ENCODE results near the gene STK33.

Gene STK33

GRCh38 chr11:8601376-8602133 is 7.5 kb upstream of the STK33 start:
- FAIRE-seq = no peak

- no peak for FAIRE-seq
Measured at GRCh38 chr11:8598506-8598905, 4.5 kb upstream of the STK33 start.

GRCh38 chr11:8597182-8597581 is 3.2 kb upstream of the STK33 start:
- FAIRE-seq = no peak

- FAIRE-seq = no peak
Measured at GRCh38 chr11:8596504-8597046, 2.5 kb upstream of the STK33 start.

GRCh38 chr11:8593455-8593854 is 573 bp downstream of the STK33 start:
- FAIRE-seq = no peak

- no peak for FAIRE-seq
Measured at GRCh38 chr11:8587915-8588314, 6.1 kb downstream of the STK33 start.

GRCh38 chr11:8586805-8587204 is 7.2 kb downstream of the STK33 start:
- no peak for FAIRE-seq

GRCh38 chr11:8586184-8586583 is 7.8 kb downstream of the STK33 start:
- FAIRE-seq = no peak

GRCh38 chr11:8584511-8584910 is 9.5 kb downstream of the STK33 start:
- no peak for FAIRE-seq

- no peak for FAIRE-seq
Measured at GRCh38 chr11:8584082-8584481, 9.9 kb downstream of the STK33 start.

- no peak for FAIRE-seq
Measured at GRCh38 chr11:8581300-8581699, 12.7 kb downstream of the STK33 start.

GRCh38 chr11:8577791-8578581 is 16.0 kb downstream of the STK33 start:
- FAIRE-seq = no peak

- FAIRE-seq = no peak
Measured at GRCh38 chr11:8574798-8575197, 19.2 kb downstream of the STK33 start.

- FAIRE-seq = no peak
Measured at GRCh38 chr11:8573777-8574176, 20.3 kb downstream of the STK33 start.

GRCh38 chr11:8567602-8568198 is 26.3 kb downstream of the STK33 start:
- no peak for FAIRE-seq

GRCh38 chr11:8566613-8567210 is 27.3 kb downstream of the STK33 start:
- FAIRE-seq = peak; percentile 69

GRCh38 chr11:8564526-8564925 is 29.5 kb downstream of the STK33 start:
- no peak for FAIRE-seq

GRCh38 chr11:8561461-8561860 is 32.6 kb downstream of the STK33 start:
- no peak for FAIRE-seq

GRCh38 chr11:8558436-8558835 is 35.6 kb downstream of the STK33 start:
- FAIRE-seq = no peak

GRCh38 chr11:8545698-8546366 is 48.2 kb downstream of the STK33 start:
- FAIRE-seq = no peak

- FAIRE-seq = no peak
Measured at GRCh38 chr11:8544807-8545206, 49.2 kb downstream of the STK33 start.

- no peak for FAIRE-seq
Measured at GRCh38 chr11:8543278-8543677, 50.8 kb downstream of the STK33 start.

GRCh38 chr11:8541448-8541847 is 52.6 kb downstream of the STK33 start:
- FAIRE-seq = no peak
